Astrocyte (in vitro differentiated cells and primary cell): ENCODE measurements around the gene SAXO2. TPM values are rescaled to one million over a fixed set of nuclear protein-coding genes. Genes with fewer than 3 reads are reported as not detected.
"Not testable (repeated sequence)": the region's sequence is repeated elsewhere in the genome, so short reads cannot be mapped to it uniquely, and the experiment has no call there.

Experiments used
- DNase-seq: peaks from one replicate; pipeline ENCODE4 v3.0.0-alpha.2; 2010; ENCODE audit warnings: low read depth
- FAIRE-seq: peaks from 2 replicates; lab custom pipeline; 2011; peaks lifted over from hg19 to GRCh38; lab: Jason Lieb, UNC
- H2AFZ ChIP-seq: 2 replicates; pipeline ENCODE4 v1.6.0; 2012; ENCODE audit warnings: low read depth, low read length, inconsistent platforms
- H3K27ac ChIP-seq: 2 replicates; pipeline ENCODE4 v1.5.1; 2011; ENCODE audit warnings: low read depth, low read length, inconsistent platforms
- H3K27me3 ChIP-seq: 2 replicates; pipeline ENCODE4 v1.6.0; 2011; ENCODE audit warnings: low read length, inconsistent platforms; ENCODE audit not compliant: insufficient read depth
- H3K36me3 ChIP-seq: 2 replicates; pipeline ENCODE4 v1.5.1; 2011; ENCODE audit warnings: low read length, inconsistent platforms; ENCODE audit not compliant: insufficient read depth
- H3K4me1 ChIP-seq: 2 replicates; pipeline ENCODE4 v1.5.1; 2011; ENCODE audit warnings: low read length, inconsistent platforms; ENCODE audit not compliant: insufficient read depth
- H3K4me2 ChIP-seq: 2 replicates; pipeline ENCODE4 v1.6.0; 2012; ENCODE audit warnings: low read length, inconsistent platforms
- H3K4me3 ChIP-seq: 2 replicates; pipeline ENCODE4 v1.5.1; 2011; ENCODE audit warnings: low read depth, mild to moderate bottlenecking, low read length, inconsistent platforms; ENCODE audit not compliant: insufficient read depth
- H3K79me2 ChIP-seq: 2 replicates; pipeline ENCODE4 v1.6.0; 2012; ENCODE audit warnings: mild to moderate bottlenecking, low read length, inconsistent platforms; ENCODE audit not compliant: insufficient read depth
- H3K9ac ChIP-seq: 2 replicates; pipeline ENCODE4 v1.6.0; 2012; ENCODE audit warnings: mild to moderate bottlenecking, low read length, inconsistent platforms
- H3K9me3 ChIP-seq: 2 replicates; pipeline ENCODE4 v1.5.1; 2012; ENCODE audit warnings: low read depth, mild to moderate bottlenecking, low read length, inconsistent platforms; ENCODE audit not compliant: insufficient read depth
- H4K20me1 ChIP-seq: 2 replicates; pipeline ENCODE4 v1.6.0; 2012; ENCODE audit warnings: low read length, inconsistent platforms; ENCODE audit not compliant: insufficient read depth
- H3K27ac Mint-ChIP-seq: one replicate; pipeline ENCODE4 v1.8.0; 2021; ENCODE audit warnings: mild to moderate bottlenecking, mixed read lengths; ENCODE audit not compliant: unreplicated experiment
- H3K27me3 Mint-ChIP-seq: one replicate; pipeline ENCODE4 v1.8.0; 2021; ENCODE audit warnings: low read depth, mixed read lengths; ENCODE audit not compliant: unreplicated experiment
- H3K36me3 Mint-ChIP-seq: one replicate; pipeline ENCODE4 v1.8.0; 2021; ENCODE audit warnings: low read depth, mixed read lengths; ENCODE audit not compliant: unreplicated experiment
- H3K4me1 Mint-ChIP-seq: one replicate; pipeline ENCODE4 v1.8.0; 2021; ENCODE audit warnings: low read depth, mixed read lengths; ENCODE audit not compliant: unreplicated experiment
- H3K4me3 Mint-ChIP-seq: one replicate; pipeline ENCODE4 v1.8.0; 2021; ENCODE audit warnings: mild to moderate bottlenecking, moderate library complexity, mixed read lengths; ENCODE audit not compliant: unreplicated experiment
- H3K9me3 Mint-ChIP-seq: one replicate; pipeline ENCODE4 v1.8.0; 2021; ENCODE audit warnings: mild to moderate bottlenecking, mixed read lengths; ENCODE audit not compliant: unreplicated experiment
- EZH2 ChIP-seq: IDR thresholded peaks from 2 replicates; pipeline ENCODE4 v1.6.1; 2012; ENCODE audit warnings: mild to moderate bottlenecking, low read length, inconsistent platforms; ENCODE audit not compliant: insufficient read depth
- total RNA-seq: library from RNA; stranded (reverse); gene quantifications from 2 replicates; pipeline ENCODE4 v1.2.1, GENCODE V29; 2021
- TF ChIP-seq, protein P1 (sequence below): IDR thresholded peaks from 2 replicates; pipeline ENCODE4 v1.5.1; 2011; ENCODE audit warnings: low read depth, mild to moderate bottlenecking, inconsistent platforms, low read length, moderate library complexity; ENCODE audit not compliant: insufficient read depth

SAXO2 gene
- total RNA-seq, 1 donor from 2014 or later, result 1.2 TPM

DNA sequence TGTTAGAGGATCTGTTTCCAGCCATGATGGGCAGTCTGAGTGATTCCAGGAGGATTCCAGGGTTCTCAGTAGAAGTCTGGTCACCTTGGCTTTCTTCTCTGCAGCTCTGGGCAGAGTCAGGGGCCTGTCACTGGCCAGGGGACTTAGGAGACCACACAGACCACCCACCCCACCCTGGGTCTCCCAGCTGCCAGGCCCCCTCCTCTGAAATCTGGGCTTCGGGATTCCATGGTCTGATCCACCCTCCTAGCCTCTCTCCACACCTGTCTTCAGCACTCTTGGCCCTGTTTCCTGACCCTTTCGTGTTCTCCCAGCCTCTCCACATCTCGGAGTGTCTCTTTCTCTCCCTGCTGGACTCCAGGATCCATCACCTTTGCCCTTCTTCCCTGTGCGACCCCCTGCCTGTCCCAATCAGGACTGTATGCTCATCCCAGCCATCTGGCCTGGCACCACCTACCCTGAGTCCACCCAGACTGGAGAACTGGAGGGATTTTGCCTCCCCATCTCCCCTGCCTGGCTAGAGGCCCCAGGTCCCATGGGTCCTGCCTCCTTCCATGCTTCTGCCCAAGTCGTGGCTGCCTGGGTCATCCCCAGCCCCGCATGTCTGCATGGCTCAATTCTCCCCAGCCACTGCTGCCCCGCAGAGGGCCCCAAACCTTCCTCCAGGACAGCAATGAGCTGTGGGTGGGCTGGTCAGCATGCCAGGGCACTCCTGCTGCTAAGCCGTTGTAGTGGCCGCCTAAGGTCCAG is 52.3 kb downstream of the SAXO2 start:
- H3K4me1 ChIP-seq, result no peaks in the 10 kb centered on the region
- peaks cover 4% of the 10 kb centered on the region for H3K9me3 Mint-ChIP-seq
- H3K36me3 Mint-ChIP-seq, result no peaks in the 10 kb centered on the region
- no peak overlapping the region for H2AFZ ChIP-seq
- peaks cover 8% of the 10 kb centered on the region for H3K4me1 Mint-ChIP-seq
- H3K4me3 ChIP-seq, result no peak overlapping the region
- H3K27me3 ChIP-seq, result no peaks in the 10 kb centered on the region
- H3K9ac ChIP-seq, result no peak overlapping the region
- H3K27ac ChIP-seq, result no peak overlapping the region
- peaks cover 12% of the 10 kb centered on the region for H3K27me3 Mint-ChIP-seq
- H3K79me2 ChIP-seq, result no peaks in the 10 kb centered on the region
- H3K27ac Mint-ChIP-seq, result peak overlapping the region; percentile 19
- no peak overlapping the region for H3K4me2 ChIP-seq
- H3K9me3 ChIP-seq, result no peaks in the 10 kb centered on the region
- no peaks in the 10 kb centered on the region for H4K20me1 ChIP-seq
- H3K36me3 ChIP-seq, result no peaks in the 10 kb centered on the region
- DNase-seq (no peak), FAIRE-seq (no peak)
- no peak for TF ChIP-seq EZH2
- TF ChIP-seq, protein P1, sequence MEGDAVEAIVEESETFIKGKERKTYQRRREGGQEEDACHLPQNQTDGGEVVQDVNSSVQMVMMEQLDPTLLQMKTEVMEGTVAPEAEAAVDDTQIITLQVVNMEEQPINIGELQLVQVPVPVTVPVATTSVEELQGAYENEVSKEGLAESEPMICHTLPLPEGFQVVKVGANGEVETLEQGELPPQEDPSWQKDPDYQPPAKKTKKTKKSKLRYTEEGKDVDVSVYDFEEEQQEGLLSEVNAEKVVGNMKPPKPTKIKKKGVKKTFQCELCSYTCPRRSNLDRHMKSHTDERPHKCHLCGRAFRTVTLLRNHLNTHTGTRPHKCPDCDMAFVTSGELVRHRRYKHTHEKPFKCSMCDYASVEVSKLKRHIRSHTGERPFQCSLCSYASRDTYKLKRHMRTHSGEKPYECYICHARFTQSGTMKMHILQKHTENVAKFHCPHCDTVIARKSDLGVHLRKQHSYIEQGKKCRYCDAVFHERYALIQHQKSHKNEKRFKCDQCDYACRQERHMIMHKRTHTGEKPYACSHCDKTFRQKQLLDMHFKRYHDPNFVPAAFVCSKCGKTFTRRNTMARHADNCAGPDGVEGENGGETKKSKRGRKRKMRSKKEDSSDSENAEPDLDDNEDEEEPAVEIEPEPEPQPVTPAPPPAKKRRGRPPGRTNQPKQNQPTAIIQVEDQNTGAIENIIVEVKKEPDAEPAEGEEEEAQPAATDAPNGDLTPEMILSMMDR, result no peak
- H3K4me3 Mint-ChIP-seq, result no peak overlapping the region

DNA sequence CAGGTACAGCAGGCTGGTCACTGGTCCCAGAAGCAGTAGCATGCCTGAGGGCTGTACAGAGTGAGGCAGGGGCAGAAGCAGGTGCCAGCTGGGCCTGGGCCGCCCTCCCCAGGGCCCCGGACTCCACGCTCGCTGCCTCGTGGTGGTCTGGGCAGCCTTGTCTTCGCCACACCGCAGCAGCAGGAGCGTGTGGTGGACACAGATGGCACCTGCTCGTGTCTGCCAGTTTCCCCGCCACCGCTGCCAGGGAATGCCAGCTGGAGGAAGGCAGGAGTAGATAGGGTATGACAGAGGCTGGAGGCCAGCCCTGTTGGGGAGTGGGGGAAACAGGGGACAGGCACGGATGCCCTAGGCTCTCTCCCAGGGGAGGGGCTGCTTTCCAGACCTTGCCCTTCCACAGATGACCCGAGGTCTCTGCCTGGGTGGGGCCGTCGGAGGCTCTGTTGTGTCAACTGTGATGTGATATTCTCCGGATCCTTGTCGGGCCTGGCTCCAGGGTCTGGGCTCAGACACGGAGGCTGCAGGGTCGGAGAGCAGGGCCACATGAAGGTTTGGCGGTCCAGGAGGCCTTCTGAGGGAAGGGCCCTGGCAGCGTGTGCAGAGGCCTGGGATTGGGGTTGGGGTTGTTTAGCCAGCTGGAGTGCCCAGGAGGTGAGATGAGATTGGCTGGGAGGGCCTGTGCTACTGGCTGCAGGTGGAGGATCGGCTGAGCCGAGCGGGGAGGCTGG is 53.1 kb downstream of the SAXO2 start:
- FAIRE-seq (no peak), DNase-seq (no peak)

DNA sequence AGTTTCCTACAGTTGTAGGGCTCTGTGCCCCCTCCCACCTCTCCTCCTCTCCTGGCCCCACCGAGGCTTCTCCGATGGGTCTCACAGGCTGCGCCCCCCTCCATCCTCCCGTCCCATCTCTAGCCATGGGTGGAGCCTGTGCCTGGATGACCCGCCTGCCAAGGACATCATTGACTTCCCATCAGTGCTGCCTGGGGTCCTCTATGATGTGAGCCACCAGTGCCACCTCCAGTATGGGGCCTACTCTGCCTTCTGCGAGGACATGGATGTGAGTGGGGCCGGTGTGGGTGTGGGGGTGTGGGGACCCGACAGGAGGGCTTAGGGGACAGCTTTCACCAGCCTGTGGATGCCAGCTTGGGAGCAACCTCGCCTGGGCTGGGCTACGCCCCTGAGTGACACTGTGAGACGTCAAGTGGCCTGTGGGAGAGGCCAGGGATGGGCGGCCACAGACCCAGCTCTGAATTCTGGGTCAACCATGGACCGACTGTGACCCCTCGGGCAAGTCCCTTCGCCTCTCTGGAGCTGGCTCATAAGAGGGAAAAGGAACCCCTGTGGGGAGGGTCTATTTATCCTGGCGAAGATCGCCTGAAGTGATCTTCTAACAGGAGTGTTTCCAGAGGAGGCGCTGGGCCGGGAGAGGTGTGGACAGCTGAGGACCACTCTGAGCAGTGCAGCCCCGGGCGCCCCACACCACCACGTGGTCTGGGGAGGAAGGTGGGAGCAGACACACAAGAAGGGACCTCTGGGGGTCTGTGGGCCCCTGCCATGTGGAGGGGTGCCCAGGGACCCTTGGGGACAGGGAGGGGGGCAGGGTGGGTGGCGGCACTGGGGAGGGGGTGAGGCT is 53.9 kb downstream of the SAXO2 start:
- FAIRE-seq, H3K27ac ChIP-seq, H3K27me3 ChIP-seq, H3K4me1 ChIP-seq, H4K20me1 ChIP-seq, H3K4me3 Mint-ChIP-seq, H3K4me1 Mint-ChIP-seq, H3K4me3 ChIP-seq, H3K9ac ChIP-seq, H3K9me3 Mint-ChIP-seq, H3K36me3 ChIP-seq, H3K79me2 ChIP-seq, DNase-seq, H3K9me3 ChIP-seq, H3K4me2 ChIP-seq, H2AFZ ChIP-seq, H3K36me3 Mint-ChIP-seq, H3K27ac Mint-ChIP-seq: not testable (repeated sequence)
- H3K27me3 Mint-ChIP-seq, result peaks cover 10% of the 10 kb centered on the region

More for the DNA sequence above, 53.1 kb downstream of the SAXO2 start:
- no peaks in the 10 kb centered on the region for H3K36me3 Mint-ChIP-seq
- no peaks in the 10 kb centered on the region for H3K27me3 ChIP-seq
- no peak overlapping the region for H3K9ac ChIP-seq
- H3K4me2 ChIP-seq, result no peak overlapping the region
- peaks cover 10% of the 10 kb centered on the region for H3K27me3 Mint-ChIP-seq
- no peak overlapping the region for H2AFZ ChIP-seq
- no peaks in the 10 kb centered on the region for H4K20me1 ChIP-seq
- H3K4me1 ChIP-seq, result no peaks in the 10 kb centered on the region
- peaks cover 8% of the 10 kb centered on the region for H3K4me1 Mint-ChIP-seq
- TF ChIP-seq, protein P1, result no peak
- TF ChIP-seq EZH2, result no peak
- H3K27ac ChIP-seq, result no peak overlapping the region
- no peaks in the 10 kb centered on the region for H3K79me2 ChIP-seq
- H3K9me3 Mint-ChIP-seq, result peaks cover 2% of the 10 kb centered on the region
- no peak overlapping the region for H3K4me3 Mint-ChIP-seq
- no peak overlapping the region for H3K27ac Mint-ChIP-seq
- H3K36me3 ChIP-seq, result no peaks in the 10 kb centered on the region
- no peak overlapping the region for H3K4me3 ChIP-seq
- H3K9me3 ChIP-seq, result no peaks in the 10 kb centered on the region
